RWPE2 (cell line): ENCODE measurements around the gene CAPN2.

Experiments used
- ATAC-seq: fragments of 200-7000 bp; cut with Tn5 transposase; 3 replicates; pipeline ENCODE4 v1.9.1; 2021; ENCODE audit warnings: low read depth
- DNase-seq: peaks from one replicate; pipeline ENCODE4 v3.0.0-alpha.2; 2020; ENCODE audit warnings: low spot score
- H3K27ac ChIP-seq: fragments of 450-650 bp; 2 replicates; pipeline ENCODE4 v1.5.1; 2017; ENCODE audit warnings: mild to moderate bottlenecking; ENCODE audit not compliant: poor library complexity, severe bottlenecking
- H3K27me3 ChIP-seq: fragments of 250-450 bp; sonication (Bioruptor Pico); 2 replicates; pipeline ENCODE4 v1.5.1; 2021; ENCODE audit warnings: mild to moderate bottlenecking, moderate library complexity; ENCODE audit not compliant: insufficient read depth, poor library complexity, severe bottlenecking
- H3K36me3 ChIP-seq: fragments of 250-450 bp; sonication (Bioruptor Pico); 2 replicates; pipeline ENCODE4 v1.5.1; 2020; ENCODE audit warnings: low read depth, mild to moderate bottlenecking, moderate library complexity
- H3K4me1 ChIP-seq: fragments of 250-450 bp; sonication (Bioruptor Pico); 2 replicates; pipeline ENCODE4 v1.5.1; 2021; ENCODE audit warnings: mild to moderate bottlenecking, moderate library complexity; ENCODE audit not compliant: insufficient read depth, poor library complexity, severe bottlenecking
- H3K4me3 ChIP-seq: fragments of 250-450 bp; sonication (Bioruptor Pico); 2 replicates; pipeline ENCODE4 v1.5.1; 2021; ENCODE audit warnings: mild to moderate bottlenecking, moderate library complexity; ENCODE audit not compliant: severe bottlenecking
- H3K9me3 ChIP-seq: fragments of 250-450 bp; sonication (Bioruptor Pico); 2 replicates; pipeline ENCODE4 v1.5.1; 2021; ENCODE audit warnings: mild to moderate bottlenecking, moderate library complexity; ENCODE audit not compliant: severe bottlenecking
- CTCF ChIP-seq: fragments of 450-650 bp; IDR thresholded peaks from one replicate; pipeline ENCODE4 v1.5.1; 2017; ENCODE audit warnings: mild to moderate bottlenecking, moderate library complexity; ENCODE audit not compliant: poor library complexity, severe bottlenecking

The CAPN2 gene

GRCh38 chr1:223725578-223725977, 13.2 kb downstream of the CAPN2 start:
- ATAC-seq (no peak), DNase-seq (no peak)
- no peaks in the 10 kb centered on the region for H3K9me3 ChIP-seq
- H3K4me3 ChIP-seq, result no peak overlapping the region
- TF ChIP-seq CTCF, result no peak
- peaks cover 36% of the 10 kb centered on the region for H3K4me1 ChIP-seq
- H3K36me3 ChIP-seq, result peaks cover 78% of the 10 kb centered on the region
- H3K27me3 ChIP-seq, result no peaks in the 10 kb centered on the region
- peak overlapping the region; percentile 94 for H3K27ac ChIP-seq

DNA sequence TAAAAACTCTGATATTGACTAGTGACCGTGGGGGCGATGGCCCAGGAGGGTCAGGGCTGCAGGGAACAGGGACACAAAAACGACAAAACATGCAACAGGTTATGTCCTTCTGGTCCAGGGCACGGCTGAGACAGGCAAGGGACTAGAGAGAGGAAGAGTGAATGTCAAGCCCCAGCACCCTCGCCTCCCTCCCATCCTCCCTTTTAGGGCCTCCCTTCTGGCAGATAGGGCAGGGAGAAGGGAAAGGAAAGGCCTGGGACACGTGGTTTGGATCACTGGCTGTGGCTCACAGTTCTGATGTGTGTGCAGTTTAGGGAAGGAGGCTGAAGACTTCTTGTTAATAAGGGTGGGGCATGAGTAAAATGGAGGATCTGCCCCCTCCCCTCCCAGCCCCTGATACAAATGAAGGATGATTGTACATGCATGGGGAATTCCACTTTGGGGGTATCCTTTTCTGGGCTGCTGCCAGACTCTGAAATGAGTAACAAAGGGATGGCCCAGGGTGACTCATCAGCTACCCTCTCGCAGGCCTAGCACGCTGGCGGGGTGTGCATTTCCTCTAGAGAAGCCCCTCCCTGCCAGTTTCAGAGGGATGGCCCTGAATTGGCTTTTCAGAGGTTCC, 14.2 kb downstream of the CAPN2 start:
- DNase-seq, result peak; percentile 84
- Histone ChIP-seq H3K27ac (peak overlapping the region; percentile 94), H3K36me3 (peaks cover 75% of the 10 kb centered on the region), H3K27me3 (no peaks in the 10 kb centered on the region), H3K9me3 (no peaks in the 10 kb centered on the region), H3K4me1 (peaks cover 37% of the 10 kb centered on the region), H3K4me3 (no peak overlapping the region)
- peak; percentile 85 for ATAC-seq
- TF ChIP-seq CTCF, result no peak

- TF ChIP-seq CTCF, result no peak
- no peak for DNase-seq
- H3K27ac ChIP-seq, result peak overlapping the region; percentile 94
- no peak for ATAC-seq
- peaks cover 36% of the 10 kb centered on the region for H3K4me1 ChIP-seq
- H3K9me3 ChIP-seq, result no peaks in the 10 kb centered on the region
- H3K4me3 ChIP-seq, result no peak overlapping the region
- H3K36me3 ChIP-seq, result peaks cover 76% of the 10 kb centered on the region
- no peaks in the 10 kb centered on the region for H3K27me3 ChIP-seq
Observed at GRCh38 chr1:223727541-223727940, 15.2 kb downstream of the CAPN2 start.

GRCh38 chr1:223729906-223730305, 17.6 kb downstream of the CAPN2 start:
- H3K27me3 ChIP-seq, result no peaks in the 10 kb centered on the region
- H3K4me3 ChIP-seq, result no peak overlapping the region
- no peak for DNase-seq
- peaks cover 36% of the 10 kb centered on the region for H3K4me1 ChIP-seq
- ATAC-seq, result no peak
- H3K27ac ChIP-seq, result peak overlapping the region; percentile 57
- TF ChIP-seq CTCF, result no peak
- H3K9me3 ChIP-seq, result no peaks in the 10 kb centered on the region
- peaks cover 73% of the 10 kb centered on the region for H3K36me3 ChIP-seq

- peak overlapping the region; percentile 57 for H3K27ac ChIP-seq
- H3K4me1 ChIP-seq, result peaks cover 36% of the 10 kb centered on the region
- ATAC-seq (no peak), DNase-seq (no peak)
- no peak for TF ChIP-seq CTCF
- H3K9me3 ChIP-seq, result no peaks in the 10 kb centered on the region
- H3K27me3 ChIP-seq, result no peaks in the 10 kb centered on the region
- peaks cover 72% of the 10 kb centered on the region for H3K36me3 ChIP-seq
- no peak overlapping the region for H3K4me3 ChIP-seq
Observed at GRCh38 chr1:223730479-223731132, 18.3 kb downstream of the CAPN2 start.
